PFSK-1 (cell line): ENCODE results near the gene MCCC2.

Experiments
- POLR2AphosphoS5 ChIP-seq: IDR thresholded peaks from 2 replicates; pipeline ENCODE4 v1.6.1; 2012; ENCODE audit warnings: low read depth, mild to moderate bottlenecking, control low read depth, low read length, moderate library complexity
- REST ChIP-seq, 2 experiments: IDR thresholded peaks; 2 replicates each; pipeline versions ENCODE4 v1.6.1 to v1.8.0; 2011 to 2012; ENCODE audit warnings: low read depth in 2 of 2, low read length in 2 of 2, control low read depth in 1 of 2, inconsistent platforms in 1 of 2, mild to moderate bottlenecking in 1 of 2, moderate library complexity in 1 of 2; ENCODE audit not compliant: insufficient read depth in 1 of 2
- SIN3A ChIP-seq: IDR thresholded peaks from 2 replicates; pipeline ENCODE4 v1.6.1; 2012; ENCODE audit warnings: mild to moderate bottlenecking, low read length, moderate library complexity, borderline replicate concordance; ENCODE audit not compliant: insufficient read depth
- TAF1 ChIP-seq: IDR thresholded peaks from 2 replicates; pipeline ENCODE4 v1.6.1; 2012; ENCODE audit warnings: low read length, control low read depth, borderline replicate concordance; ENCODE audit not compliant: insufficient read depth

DNA sequence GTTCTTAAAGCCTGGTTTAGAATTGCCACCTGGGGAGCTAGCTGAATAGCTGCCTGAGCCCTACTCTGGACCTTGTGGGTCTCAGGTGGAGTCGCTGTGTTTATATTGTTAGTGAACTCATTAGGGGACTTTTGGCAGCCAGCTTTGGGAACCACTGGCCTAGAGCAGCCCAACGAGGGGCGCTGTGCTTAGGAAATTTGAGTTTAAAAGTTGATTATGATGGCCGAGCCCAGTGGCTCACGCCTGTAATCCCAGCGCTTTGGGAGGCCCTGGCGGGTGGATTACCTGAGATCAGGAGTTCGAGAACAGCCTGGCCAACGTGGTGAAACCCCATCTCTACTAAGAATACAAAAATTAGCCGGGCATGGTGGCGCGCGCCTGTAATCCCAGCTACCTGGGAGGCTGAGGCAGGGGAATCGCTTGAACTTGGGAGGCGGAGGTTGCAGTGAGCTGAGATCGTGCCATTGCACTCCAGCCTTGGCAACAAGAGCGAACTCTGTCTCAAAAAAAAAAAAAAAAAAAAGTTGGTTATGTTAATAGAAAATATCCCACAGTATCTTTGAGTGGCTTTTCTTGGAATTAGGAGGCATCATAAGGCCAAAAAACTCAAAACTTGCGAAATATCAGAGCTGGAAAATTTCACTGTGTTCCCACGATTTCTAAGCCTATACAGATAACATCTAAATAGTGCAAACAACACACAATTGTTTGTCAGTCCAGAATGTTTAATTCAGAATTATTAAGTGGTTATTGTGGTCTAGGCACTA, 809 bp downstream of the MCCC2 start:
- TF ChIP-seq SIN3A (no peak), TAF1 (no peak), REST (IDR thresholded peaks at IDR 0.05; ENCODE audit: insufficient read depth in 1 of 2, low read depth in 2 of 2, low read length in 2 of 2) (no peak), POLR2AphosphoS5 (no peak)
